GM21786 (cell line): ENCODE data around the gene DOCK10.

ENCODE experiments used
- ATAC-seq: cut with Tn5 transposase; IDR thresholded peaks from one replicate; pipeline ENCODE4 v1.9.1; 2021; ENCODE audit not compliant: unreplicated experiment

Gene DOCK10

DNA sequence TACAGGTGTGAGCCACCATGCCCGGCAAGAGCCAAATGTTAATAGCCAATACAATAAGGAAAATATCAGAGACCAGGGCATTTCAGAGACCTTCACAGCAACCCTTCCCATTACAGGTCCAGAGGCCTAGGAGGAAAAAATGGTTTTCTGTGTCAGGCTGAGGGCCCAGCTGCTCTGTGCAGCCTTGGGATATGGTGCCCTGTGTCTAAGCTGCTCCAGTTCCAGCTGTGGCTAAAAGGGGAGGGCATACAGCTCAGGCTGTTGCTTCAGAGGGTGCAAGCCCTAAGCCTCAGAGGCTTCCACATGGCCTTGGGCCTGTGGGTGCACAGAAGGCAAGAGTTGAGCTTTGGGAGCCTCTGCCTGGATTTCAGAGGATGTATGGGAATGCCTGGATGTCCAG lies 306.0 kb downstream of the DOCK10 start:
- ATAC-seq, result no peak

DNA sequence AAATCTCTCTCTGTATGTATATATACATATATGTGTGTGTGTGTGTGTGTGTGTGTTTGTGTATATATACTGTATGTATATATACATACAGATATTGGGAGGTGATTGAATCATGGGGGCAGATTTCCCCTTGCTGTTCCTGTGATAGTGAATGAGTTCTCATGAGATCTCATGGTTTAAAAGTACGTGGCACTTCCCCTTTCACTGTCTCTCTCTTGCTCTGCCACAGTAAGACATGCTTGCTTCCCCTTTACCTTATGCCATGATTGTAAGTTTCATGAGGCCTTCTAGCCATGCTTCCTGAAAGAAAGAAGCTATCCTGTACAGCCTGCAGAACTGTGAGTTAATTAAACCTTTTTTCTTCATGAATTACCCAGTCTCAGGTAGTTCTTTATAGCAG lies 307.3 kb downstream of the DOCK10 start:
- ATAC-seq, result no peak

- ATAC-seq, result no peak
These were observed 310.6 kb downstream of the DOCK10 start for GRCh38 chr2:224731665-224732064.

GRCh38 chr2:224729435-224729834 lies 312.8 kb downstream of the DOCK10 start:
- no peak for ATAC-seq

DNA sequence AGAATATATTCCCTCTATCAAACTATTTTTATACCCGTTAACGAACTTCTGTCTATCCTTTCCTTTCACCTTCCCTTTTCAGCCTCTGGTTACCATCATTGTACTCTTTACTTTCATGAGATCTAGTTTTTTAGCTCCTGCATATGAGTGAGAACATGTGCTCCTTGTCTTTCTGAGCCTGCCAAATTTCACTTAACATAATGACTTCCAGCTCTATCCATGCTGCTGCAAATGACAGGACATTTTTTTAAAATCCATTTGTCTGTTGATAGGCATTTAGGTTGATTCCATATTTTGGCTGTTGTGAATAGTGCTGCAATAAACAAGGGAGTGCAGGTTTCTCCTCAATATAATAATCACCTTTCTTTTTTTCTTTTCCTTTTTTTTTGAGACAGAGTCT lies 317.9 kb downstream of the DOCK10 start:
- no peak for ATAC-seq

DNA sequence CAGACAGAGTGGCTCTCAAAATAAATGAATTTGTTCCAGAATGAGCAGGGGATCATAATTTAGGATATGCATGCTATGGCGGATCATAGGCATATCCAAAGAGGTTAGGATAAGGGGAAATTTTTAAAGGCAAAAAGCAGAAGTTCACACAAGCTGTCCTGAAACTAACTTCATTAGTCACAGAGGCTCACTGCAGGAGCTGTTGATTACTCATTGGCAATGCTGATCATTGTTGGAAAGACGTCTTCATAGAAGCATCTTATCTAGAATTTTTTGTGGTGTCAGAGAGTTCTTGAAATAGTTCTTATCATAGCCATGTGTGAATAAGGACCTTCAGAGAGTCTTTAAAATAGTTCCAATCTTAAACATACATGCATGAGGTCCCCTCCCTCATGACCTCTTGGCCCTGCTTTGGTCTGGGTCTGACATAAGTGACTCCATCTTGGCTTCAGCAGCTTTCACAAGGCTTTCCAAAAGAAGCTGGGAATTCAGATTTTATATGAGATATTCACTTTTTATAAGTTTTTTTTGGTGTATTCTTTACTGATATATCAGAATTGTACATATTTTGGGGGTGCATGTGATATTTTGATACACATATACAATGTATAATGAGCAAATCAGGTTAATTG lies 318.6 kb downstream of the DOCK10 start:
- ATAC-seq, result peak; percentile 78

DNA sequence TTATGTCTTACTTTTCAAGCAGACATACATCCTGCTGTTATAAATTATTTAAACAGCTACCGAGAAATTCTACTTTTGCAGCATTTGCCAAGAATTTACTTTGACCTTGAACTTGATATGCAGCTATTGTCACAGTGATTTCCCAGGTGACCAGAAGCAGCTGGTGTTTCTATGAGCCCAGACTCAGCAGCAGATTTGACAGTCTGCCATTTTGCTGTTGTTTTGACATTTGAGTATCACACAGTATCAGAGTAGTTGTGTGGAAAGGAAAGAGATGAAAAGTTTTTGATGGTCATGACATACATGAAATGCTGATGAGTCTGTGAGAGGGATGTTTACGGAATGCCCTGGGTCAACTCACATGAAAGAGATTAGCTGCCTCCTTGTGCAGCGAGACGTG lies 319.5 kb downstream of the DOCK10 start:
- no peak for ATAC-seq

GRCh38 chr2:224722250-224722649 lies 320.0 kb downstream of the DOCK10 start:
- ATAC-seq, result no peak

- ATAC-seq, result no peak
These were observed 325.3 kb downstream of the DOCK10 start for GRCh38 chr2:224716921-224717320.

DNA sequence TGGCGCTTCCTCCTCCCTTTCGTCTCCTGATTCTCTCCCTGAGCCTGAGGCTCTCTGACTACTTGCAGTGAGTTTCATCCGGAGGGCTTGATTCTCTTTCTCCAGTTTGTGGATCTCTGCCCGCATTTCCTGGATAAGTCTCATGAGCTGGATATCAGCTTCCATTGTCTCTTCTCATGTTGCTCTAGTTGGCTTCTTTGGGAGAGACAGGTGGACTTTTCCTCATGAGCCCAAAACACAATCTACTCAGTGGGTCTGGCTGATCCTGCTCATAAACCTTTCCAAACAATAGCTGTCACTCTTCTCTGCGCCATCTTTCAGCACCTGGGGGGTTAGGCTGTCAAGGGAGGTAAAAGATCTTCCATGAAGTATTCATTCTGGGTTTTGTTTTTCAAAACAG lies 326.1 kb downstream of the DOCK10 start, which contains the start of gene CCDC195:
Gene CCDC195, minus strand, starts transcription at position 165 of the 400 bp plus-strand sequence. Its CDS starts 0 bp downstream, at position 165.
- no peak for ATAC-seq
